ENCODE data around the gene PARD3.

GRCh38 chr10:34804306-34804705 is 10.8 kb downstream of the PARD3 start:
- TF ChIP-seq, protein P1, sequence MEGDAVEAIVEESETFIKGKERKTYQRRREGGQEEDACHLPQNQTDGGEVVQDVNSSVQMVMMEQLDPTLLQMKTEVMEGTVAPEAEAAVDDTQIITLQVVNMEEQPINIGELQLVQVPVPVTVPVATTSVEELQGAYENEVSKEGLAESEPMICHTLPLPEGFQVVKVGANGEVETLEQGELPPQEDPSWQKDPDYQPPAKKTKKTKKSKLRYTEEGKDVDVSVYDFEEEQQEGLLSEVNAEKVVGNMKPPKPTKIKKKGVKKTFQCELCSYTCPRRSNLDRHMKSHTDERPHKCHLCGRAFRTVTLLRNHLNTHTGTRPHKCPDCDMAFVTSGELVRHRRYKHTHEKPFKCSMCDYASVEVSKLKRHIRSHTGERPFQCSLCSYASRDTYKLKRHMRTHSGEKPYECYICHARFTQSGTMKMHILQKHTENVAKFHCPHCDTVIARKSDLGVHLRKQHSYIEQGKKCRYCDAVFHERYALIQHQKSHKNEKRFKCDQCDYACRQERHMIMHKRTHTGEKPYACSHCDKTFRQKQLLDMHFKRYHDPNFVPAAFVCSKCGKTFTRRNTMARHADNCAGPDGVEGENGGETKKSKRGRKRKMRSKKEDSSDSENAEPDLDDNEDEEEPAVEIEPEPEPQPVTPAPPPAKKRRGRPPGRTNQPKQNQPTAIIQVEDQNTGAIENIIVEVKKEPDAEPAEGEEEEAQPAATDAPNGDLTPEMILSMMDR (IDR thresholded peaks at IDR 0.05; ENCODE audit: poor library complexity): no peak
- no peak for TF ChIP-seq EZH2 (IDR thresholded peaks at IDR 0.05; ENCODE audit: borderline replicate concordance)
